Smooth muscle cell (in vitro differentiated cells): ENCODE results near the gene CCDC177. TPM values are rescaled to one million over a fixed set of nuclear protein-coding genes. Genes with fewer than 3 reads are reported as not detected.

ENCODE experiments used
- DNase-seq: peaks from one replicate; lab custom pipeline; 2025; ENCODE audit not compliant: unreplicated experiment; lab: John Stamatoyannopoulos, UW
- H2AFZ ChIP-seq: fragments of 200-600 bp; sonication (generic); 2 replicates; pipeline ENCODE4 v1.6.0; 2016; ENCODE audit warnings: antibody characterized with exemption, low read depth, mild to moderate bottlenecking
- H3F3A ChIP-seq: fragments of 200-600 bp; sonication (generic); 2 replicates; pipeline ENCODE4 v1.6.0; 2017; ENCODE audit warnings: antibody characterized with exemption, low read depth
- H3K27ac ChIP-seq: fragments of 200-600 bp; sonication (generic); 2 replicates; pipeline ENCODE4 v1.5.1; 2016; ENCODE audit warnings: low read depth, mild to moderate bottlenecking
- H3K27me3 ChIP-seq: fragments of 200-600 bp; sonication (generic); 2 replicates; pipeline ENCODE4 v1.6.1; 2016; ENCODE audit warnings: low read depth, mild to moderate bottlenecking
- H3K36me3 ChIP-seq: fragments of 200-600 bp; sonication (generic); 2 replicates; pipeline ENCODE4 v1.5.1; 2016; ENCODE audit warnings: low read depth
- H3K4me1 ChIP-seq: fragments of 200-600 bp; sonication (generic); 2 replicates; pipeline ENCODE4 v1.5.1; 2016; ENCODE audit warnings: low read depth
- H3K4me2 ChIP-seq: fragments of 200-600 bp; sonication (generic); 2 replicates; pipeline ENCODE4 v1.6.0; 2016; ENCODE audit warnings: mild to moderate bottlenecking
- H3K4me3 ChIP-seq: fragments of 200-600 bp; sonication (generic); 2 replicates; pipeline ENCODE4 v1.5.1; 2016; ENCODE audit warnings: mild to moderate bottlenecking
- H3K79me2 ChIP-seq: fragments of 200-600 bp; sonication (generic); 2 replicates; pipeline ENCODE4 v1.6.0; 2016; ENCODE audit warnings: low read depth, mild to moderate bottlenecking
- H3K9ac ChIP-seq: fragments of 200-600 bp; sonication (generic); 2 replicates; pipeline ENCODE4 v1.6.0; 2016; ENCODE audit warnings: low read depth
- H3K9me3 ChIP-seq: fragments of 200-600 bp; sonication (generic); replicated peaks from 2 replicates; pipeline ENCODE4 v1.5.1; 2016; ENCODE audit warnings: low read depth
- H4K20me1 ChIP-seq: fragments of 200-600 bp; sonication (generic); 2 replicates; pipeline ENCODE4 v1.6.0; 2016; ENCODE audit warnings: low read depth
- CTCF ChIP-seq: fragments of 200-600 bp; sonication (generic); IDR thresholded peaks from 2 replicates; pipeline ENCODE4 v1.5.1; 2017; ENCODE audit warnings: borderline replicate concordance, mild to moderate bottlenecking, antibody characterized with exemption; ENCODE audit not compliant: insufficient read depth, poor library complexity, severe bottlenecking
- WGBS: methylation state at CpG from one replicate; pipeline ENCODE4 v1.1.7; 2016; ENCODE audit warnings: low lambda C conversion rate; 5-methylcytosine and 5-hydroxymethylcytosine counted together
- polyA plus RNA-seq: library from polyadenylated mRNA; unstranded; fragments of >200 nt; fragmentation: Nextera tagmentation; extraction: Ambion mirVana; gene quantifications from 2 replicates; pipeline ENCODE4 v1.2.1, GENCODE V29; 2016
- total RNA-seq: library from RNA; depleted of rRNA; stranded (reverse); fragments of >200 nt; gene quantifications from 2 replicates; pipeline ENCODE4 v1.2.3, GENCODE V29; 2014

Gene CCDC177
- total and polyA plus RNA-seq, 2 experiments from 2014 or later, result not detected

- H3F3A ChIP-seq, result no peaks in the 10 kb centered on the region
- peaks cover 12% of the 10 kb centered on the region for H3K27me3 ChIP-seq
These were observed 43.5 kb downstream of the CCDC177 start for GRCh38 chr14:69531135-69531534.

GRCh38 chr14:69530095-69530494, 44.6 kb downstream of the CCDC177 start:
- no peaks in the 10 kb centered on the region for H3K4me1 ChIP-seq
- 80% methylated on average over 4 of the region's 4 CpGs for WGBS
- no peak overlapping the region for H3K4me3 ChIP-seq
- no peaks in the 10 kb centered on the region for H3K79me2 ChIP-seq
- no peak for DNase-seq
- no peak overlapping the region for H3K9ac ChIP-seq
- no peaks in the 10 kb centered on the region for H3F3A ChIP-seq
- no peak for TF ChIP-seq CTCF
- H3K4me2 ChIP-seq, result no peak overlapping the region
- H3K36me3 ChIP-seq, result no peaks in the 10 kb centered on the region
- no peak overlapping the region for H2AFZ ChIP-seq
- H3K9me3 ChIP-seq, result no peaks in the 10 kb centered on the region
- no peaks in the 10 kb centered on the region for H4K20me1 ChIP-seq
- no peak overlapping the region for H3K27ac ChIP-seq
- peaks cover 20% of the 10 kb centered on the region for H3K27me3 ChIP-seq

More at GRCh38 chr14:69531135-69531534, 43.5 kb downstream of the CCDC177 start:
- H4K20me1 ChIP-seq, result no peaks in the 10 kb centered on the region
- 85% methylated on average over 3 of the region's 3 CpGs for WGBS
- no peak overlapping the region for H3K4me3 ChIP-seq
- H3K36me3 ChIP-seq, result no peaks in the 10 kb centered on the region
- no peak overlapping the region for H3K9ac ChIP-seq
- no peak overlapping the region for H3K4me2 ChIP-seq
- H3K79me2 ChIP-seq, result no peaks in the 10 kb centered on the region
- H3K4me1 ChIP-seq, result no peaks in the 10 kb centered on the region
- H3K9me3 ChIP-seq, result no peaks in the 10 kb centered on the region
- TF ChIP-seq CTCF, result no peak
- no peak overlapping the region for H2AFZ ChIP-seq
- H3K27ac ChIP-seq, result no peak overlapping the region
- DNase-seq, result no peak

- H3K27me3 ChIP-seq, result peaks cover 24% of the 10 kb centered on the region
- DNase-seq, result no peak
- no peak overlapping the region for H2AFZ ChIP-seq
- no peaks in the 10 kb centered on the region for H3K79me2 ChIP-seq
- H3K9ac ChIP-seq, result no peak overlapping the region
- H3K4me3 ChIP-seq, result no peak overlapping the region
- no peak overlapping the region for H3K27ac ChIP-seq
- no peak for TF ChIP-seq CTCF
- H3K36me3 ChIP-seq, result no peaks in the 10 kb centered on the region
- H3K9me3 ChIP-seq, result no peaks in the 10 kb centered on the region
- 90% methylated on average over 3 of the region's 3 CpGs for WGBS
- H3K4me1 ChIP-seq, result no peaks in the 10 kb centered on the region
- no peaks in the 10 kb centered on the region for H3F3A ChIP-seq
- no peak overlapping the region for H3K4me2 ChIP-seq
- H4K20me1 ChIP-seq, result no peaks in the 10 kb centered on the region
These were observed 45.1 kb downstream of the CCDC177 start for GRCh38 chr14:69529563-69529962.

- Histone ChIP-seq H3K27ac (no peak overlapping the region), H3F3A (no peaks in the 10 kb centered on the region), H4K20me1 (no peaks in the 10 kb centered on the region), H3K79me2 (no peaks in the 10 kb centered on the region), H3K4me3 (no peak overlapping the region), H3K9me3 (no peaks in the 10 kb centered on the region), H3K9ac (no peak overlapping the region), H2AFZ (no peak overlapping the region), H3K36me3 (no peaks in the 10 kb centered on the region), H3K27me3 (peaks cover 27% of the 10 kb centered on the region), H3K4me1 (no peaks in the 10 kb centered on the region), H3K4me2 (no peak overlapping the region)
- DNase-seq, result no peak
- no peak for TF ChIP-seq CTCF
- 91% methylated on average over 5 of the region's 5 CpGs for WGBS
These were observed 45.7 kb downstream of the CCDC177 start for GRCh38 chr14:69528930-69529329.
